Right renal cortex interstitium (tissue), 3 donors: ENCODE results near the gene PDE6B. TPM values are rescaled to one million over a fixed set of nuclear protein-coding genes. Genes with fewer than 3 reads are reported as not detected.

Source experiments
- DNase-seq, 3 donors: peaks; one replicate each; pipeline ENCODE4 v3.0.0-alpha.2; 2013; ENCODE audit warnings: low read depth in 3 of 3, low spot score in 2 of 3
- polyA plus RNA-seq, 3 donors: library from polyadenylated mRNA; unstranded; fragments of 120-200 nt; gene quantifications; one replicate each; pipeline ENCODE4 v1.2.1, GENCODE V29; 2013; ENCODE audit not compliant: insufficient read length in 3 of 3

Gene PDE6B
- polyA plus RNA-seq, 3 donors: 30.5 to 38.3 (median 38.2) TPM

- DNase-seq: no peak
These were observed 3.9 kb upstream of the PDE6B start for GRCh38 chr4:621296-622070.

- DNase-seq: no peak
These were observed 3.0 kb upstream of the PDE6B start for GRCh38 chr4:622071-622995.

- DNase-seq: no peak
These were observed 2.1 kb upstream of the PDE6B start for GRCh38 chr4:622996-623913.

- no peak for DNase-seq
These were observed 1.3 kb upstream of the PDE6B start for GRCh38 chr4:623914-624566.

GRCh38 chr4:625631-626161 lies 323 bp downstream of the PDE6B start:
- no peak for DNase-seq

- no peak for DNase-seq
These were observed 1.1 kb downstream of the PDE6B start for GRCh38 chr4:626201-627091.

GRCh38 chr4:627347-628125 lies 2.2 kb downstream of the PDE6B start:
- DNase-seq: no peak

GRCh38 chr4:628311-628741 lies 3.0 kb downstream of the PDE6B start:
- no peak for DNase-seq

- no peak for DNase-seq
These were observed 3.7 kb downstream of the PDE6B start for GRCh38 chr4:628821-629635.

- DNase-seq: no peak
These were observed 4.2 kb downstream of the PDE6B start for GRCh38 chr4:629636-629914.

GRCh38 chr4:629915-630641 lies 4.7 kb downstream of the PDE6B start:
- no peak for DNase-seq

- no peak for DNase-seq
These were observed 5.3 kb downstream of the PDE6B start for GRCh38 chr4:630656-631055.

- no peak for DNase-seq
These were observed 6.9 kb downstream of the PDE6B start for GRCh38 chr4:632196-632790.

GRCh38 chr4:632926-633325 lies 7.6 kb downstream of the PDE6B start:
- no peak for DNase-seq

GRCh38 chr4:633406-633805 lies 8.0 kb downstream of the PDE6B start:
- DNase-seq: no peak

- DNase-seq: no peak
These were observed 8.7 kb downstream of the PDE6B start for GRCh38 chr4:633976-634598.
